ENCODE data around the gene SPAG9. TPM values are rescaled to one million over a fixed set of nuclear protein-coding genes. Genes with fewer than 3 reads are reported as not detected.

The SPAG9 gene
- total RNA-seq, 1 experiment from 2014 or later: 54.3 TPM

GRCh38 chr17:51036084-51036483 is 84.6 kb downstream of the SPAG9 start:
- no peak for TF ChIP-seq CTCF (conservative IDR thresholded peaks at IDR 0.05)
- no peak overlapping the region for H2AFZ ChIP-seq (ENCODE audit: low read length)
- Mint-ChIP-seq H3K27ac (peak overlapping the region; percentile 24 to 43 (median 33)), H3K9me3 (no peaks in the 10 kb centered on the region), H3K36me3 (ENCODE audit: insufficient read depth in 1 of 3, low read depth in 3 of 3) (peaks cover 0 to 19% (median 2%) of the 10 kb centered on the region in 3 experiments; a peak in 5 of 7 replicates), H3K4me1 (peaks cover 13 to 16% of the 10 kb centered on the region in 2 experiments), H3K4me3 (peak overlapping the region in 1 of 2 experiments; percentile 8; a peak in 1 of 5 replicates), H3K27me3 (ENCODE audit: low read depth) (no peaks in the 10 kb centered on the region)
- H4K8ac ChIP-seq (replicated peaks; ENCODE audit: insufficient read length, low read depth, low read length): no peak overlapping the region
- H2AK5ac ChIP-seq (ENCODE audit: insufficient read length, low read length): no peak overlapping the region
- H2BK15ac ChIP-seq (ENCODE audit: low read depth, low read length): no peak overlapping the region
- H3K14ac ChIP-seq (ENCODE audit: insufficient read depth, low read length): no peak overlapping the region
- H3K79me1 ChIP-seq (ENCODE audit: insufficient read depth, low read depth, low read length, poor library complexity, severe bottlenecking): no peaks in the 10 kb centered on the region
- no peaks in the 10 kb centered on the region for H3K27me3 ChIP-seq (ENCODE audit: insufficient read depth, low read length)
- no peak overlapping the region for H3K4ac ChIP-seq (ENCODE audit: low read depth, low read length)
- no peaks in the 10 kb centered on the region for H3K9me3 ChIP-seq (ENCODE audit: control insufficient read depth, low read depth, low read length)
- H4K5ac ChIP-seq (ENCODE audit: insufficient read length, low read depth, low read length): no peak overlapping the region
- no peak overlapping the region for H3K27ac ChIP-seq (ENCODE audit: insufficient read length, low read depth, low read length)
- H3T11ph ChIP-seq (ENCODE audit: low read length): no peak overlapping the region
- H3K23ac ChIP-seq (ENCODE audit: insufficient read length, low read depth, low read length): no peak overlapping the region
- no peaks in the 10 kb centered on the region for H4K20me1 ChIP-seq (ENCODE audit: control insufficient read depth, insufficient read depth, insufficient read length)
- no peak for DNase-seq
- no CpG with 5 or more reads among the region's 3 CpGs for WGBS (ENCODE audit: extremely low coverage, insufficient read length, low lambda C conversion rate)
- no peak overlapping the region for H3K9ac ChIP-seq (ENCODE audit: extremely low read depth, insufficient read length, low read length)
- no peaks in the 10 kb centered on the region for H3K23me2 ChIP-seq (ENCODE audit: insufficient read length, low read depth, low read length, poor library complexity, severe bottlenecking)
- H2BK20ac ChIP-seq (ENCODE audit: low read depth, low read length, poor library complexity, severe bottlenecking): no peak overlapping the region
- no peak overlapping the region for H3K18ac ChIP-seq (ENCODE audit: insufficient read length, low read depth, low read length)
- no peak overlapping the region for H3K56ac ChIP-seq (ENCODE audit: insufficient read length, low read depth, low read length)
- H2BK5ac ChIP-seq (ENCODE audit: insufficient read length, low read length): no peak overlapping the region
- no peak overlapping the region for H4K91ac ChIP-seq (ENCODE audit: insufficient read length, low read depth, low read length)
- no peaks in the 10 kb centered on the region; the same call in 1 of the 2 replicates for H3K4me1 ChIP-seq (ENCODE audit: insufficient read depth, low read length)
- no peak overlapping the region for H2BK120ac ChIP-seq (ENCODE audit: low read depth, low read length, poor library complexity, severe bottlenecking)
- H3K4me2 ChIP-seq (ENCODE audit: insufficient read depth, insufficient read length, low read length): no peak overlapping the region
- no peaks in the 10 kb centered on the region for H3K79me2 ChIP-seq (ENCODE audit: insufficient read depth, low read length)
- no peak overlapping the region for H2BK12ac ChIP-seq (ENCODE audit: insufficient read length, low read depth, low read length)

All from H9 (cell line).